Endothelial cell (in vitro differentiated cells): ENCODE results near the gene TMSB4X. TPM values are rescaled to one million over a fixed set of nuclear protein-coding genes. Genes with fewer than 3 reads are reported as not detected.
A peak's percentile ranks its signal among the peaks of the same experiment; 100 is the strongest.

Source experiments
- DNase-seq: peaks from one replicate; pipeline ENCODE4 v3.0.0; 2021; ENCODE audit warnings: low spot score
- H3K27ac Mint-ChIP-seq: one replicate; pipeline ENCODE4 v1.8.0; 2021; ENCODE audit warnings: mixed read lengths, inconsistent platforms; ENCODE audit not compliant: unreplicated experiment
- H3K27me3 Mint-ChIP-seq: one replicate; pipeline ENCODE4 v1.8.0; 2021; ENCODE audit warnings: mild to moderate bottlenecking, moderate library complexity, mixed read lengths, inconsistent platforms; ENCODE audit not compliant: unreplicated experiment
- H3K36me3 Mint-ChIP-seq: one replicate; pipeline ENCODE4 v1.8.0; 2021; ENCODE audit warnings: mild to moderate bottlenecking, low read depth, mixed read lengths, inconsistent platforms; ENCODE audit not compliant: unreplicated experiment
- H3K4me1 Mint-ChIP-seq: one replicate; pipeline ENCODE4 v1.8.0; 2021; ENCODE audit warnings: mild to moderate bottlenecking, mixed read lengths, inconsistent platforms; ENCODE audit not compliant: unreplicated experiment
- H3K4me3 Mint-ChIP-seq: one replicate; pipeline ENCODE4 v1.8.0; 2021; ENCODE audit warnings: mild to moderate bottlenecking, mixed read lengths, inconsistent platforms; ENCODE audit not compliant: unreplicated experiment
- H3K9me3 Mint-ChIP-seq: one replicate; pipeline ENCODE4 v1.8.0; 2021; ENCODE audit warnings: mixed read lengths, inconsistent platforms; ENCODE audit not compliant: unreplicated experiment
- long read RNA-seq: library from polyadenylated mRNA; unstranded; transcript quantifications from one replicate; pipeline ENCODE4 v2.0.0, GENCODE V29; 2020; ENCODE audit not compliant: unreplicated experiment
- total RNA-seq: library from RNA; stranded (reverse); fragmentation: NEBNext Ultra II Directional; extraction: Animal tissue kit (Norgen Biotek cat#: 25700); gene quantifications from one replicate; pipeline ENCODE4 v1.2.1, GENCODE V29; 2021; ENCODE audit not compliant: unreplicated experiment
- TF ChIP-seq, protein P1 (sequence below): fragments of 200-600 bp; sonication (generic); IDR thresholded peaks from one replicate; pipeline ENCODE4 v1.5.0; 2021; ENCODE audit warnings: antibody characterized with exemption; ENCODE audit not compliant: unreplicated experiment

Gene TMSB4X
- 3,201 TPM for total RNA-seq
- long read RNA-seq, transcript TMSB4X-204 (3 exons, 628 nt), result major isoform, 1,788 of 1,794 reads
- long read RNA-seq, partial matches to known transcripts, result 1 of 1,794 reads
- long read RNA-seq, other reads (novel, unspliced or antisense), result 0 of 1,794 reads

DNA sequence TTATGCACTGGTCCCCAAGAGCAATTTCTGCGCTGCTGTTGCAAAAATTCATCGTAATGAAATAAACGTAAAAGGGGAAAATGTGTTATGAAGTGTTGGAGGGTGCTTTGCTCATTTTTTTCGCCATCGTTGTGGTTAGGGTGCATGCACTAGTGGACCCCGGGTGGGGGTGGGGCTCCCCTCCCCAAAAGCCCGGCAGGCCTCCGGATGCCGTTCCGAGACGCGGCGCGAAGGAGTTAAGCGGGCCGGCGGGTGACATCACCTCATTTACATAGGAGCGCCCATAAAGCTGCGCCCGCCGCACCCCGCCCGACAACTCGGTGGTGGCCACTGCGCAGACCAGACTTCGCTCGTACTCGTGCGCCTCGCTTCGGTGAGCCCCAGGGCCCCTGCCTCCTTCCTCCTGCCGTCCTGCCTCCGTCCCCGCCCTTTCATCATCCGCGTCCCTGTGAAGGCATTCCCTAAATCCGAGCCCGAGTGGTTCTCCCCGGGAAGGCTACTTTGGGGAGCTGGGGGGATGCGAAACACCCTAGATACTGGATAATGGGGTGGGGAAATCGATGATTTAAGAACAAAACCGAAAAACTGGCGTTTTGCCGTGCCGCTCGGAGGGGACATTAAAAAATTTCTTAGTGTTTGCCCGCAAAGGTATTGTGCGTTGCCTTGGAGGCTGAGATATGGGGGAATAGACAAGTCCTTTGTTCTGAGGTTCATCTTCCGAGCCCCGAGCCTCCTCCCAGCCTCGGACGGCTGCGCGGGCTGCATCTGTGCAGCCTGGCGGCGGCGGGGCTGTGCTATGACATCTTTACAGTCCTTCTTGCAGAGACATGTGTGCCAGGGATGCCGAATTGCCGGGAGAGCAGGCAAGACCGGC is at the start of gene TMSB4X:
Gene TMSB4X (plus strand): TSS at position 315 of the 874 bp plus-strand sequence.
- H3K4me1 Mint-ChIP-seq, result peaks cover 34% of the 10 kb centered on the region
- peak within 1 kb of the TSS; percentile 96 for H3K27ac Mint-ChIP-seq
- H3K9me3 Mint-ChIP-seq, result no peaks in the 10 kb centered on the region
- H3K27me3 Mint-ChIP-seq, result peaks cover 3% of the 10 kb centered on the region
- peak within 1 kb of the TSS; percentile 96 for H3K4me3 Mint-ChIP-seq
- TF ChIP-seq, protein P1, sequence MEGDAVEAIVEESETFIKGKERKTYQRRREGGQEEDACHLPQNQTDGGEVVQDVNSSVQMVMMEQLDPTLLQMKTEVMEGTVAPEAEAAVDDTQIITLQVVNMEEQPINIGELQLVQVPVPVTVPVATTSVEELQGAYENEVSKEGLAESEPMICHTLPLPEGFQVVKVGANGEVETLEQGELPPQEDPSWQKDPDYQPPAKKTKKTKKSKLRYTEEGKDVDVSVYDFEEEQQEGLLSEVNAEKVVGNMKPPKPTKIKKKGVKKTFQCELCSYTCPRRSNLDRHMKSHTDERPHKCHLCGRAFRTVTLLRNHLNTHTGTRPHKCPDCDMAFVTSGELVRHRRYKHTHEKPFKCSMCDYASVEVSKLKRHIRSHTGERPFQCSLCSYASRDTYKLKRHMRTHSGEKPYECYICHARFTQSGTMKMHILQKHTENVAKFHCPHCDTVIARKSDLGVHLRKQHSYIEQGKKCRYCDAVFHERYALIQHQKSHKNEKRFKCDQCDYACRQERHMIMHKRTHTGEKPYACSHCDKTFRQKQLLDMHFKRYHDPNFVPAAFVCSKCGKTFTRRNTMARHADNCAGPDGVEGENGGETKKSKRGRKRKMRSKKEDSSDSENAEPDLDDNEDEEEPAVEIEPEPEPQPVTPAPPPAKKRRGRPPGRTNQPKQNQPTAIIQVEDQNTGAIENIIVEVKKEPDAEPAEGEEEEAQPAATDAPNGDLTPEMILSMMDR, result no peak
- peak; percentile 78 for DNase-seq
- H3K36me3 Mint-ChIP-seq, result peaks cover 17% of the 10 kb centered on the region

DNA sequence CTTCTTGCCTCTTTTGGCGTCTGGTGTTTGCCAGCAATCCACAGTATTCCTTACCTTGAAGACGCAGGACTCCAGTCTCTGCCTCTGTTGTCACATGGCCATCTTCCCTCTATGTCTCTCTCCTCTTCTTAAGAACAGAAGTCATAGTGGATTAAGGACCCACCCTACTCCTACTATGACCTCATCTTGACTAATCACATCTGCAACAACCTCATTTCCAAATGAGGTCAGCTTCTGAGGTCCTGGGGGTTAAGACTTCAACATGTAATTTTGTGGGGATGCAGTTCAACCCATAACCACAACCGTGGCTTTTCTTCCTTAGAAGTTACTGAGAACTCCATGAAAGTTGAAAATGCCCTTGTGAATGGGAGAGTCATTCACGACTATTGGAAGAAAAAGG is 45.2 kb upstream of the TMSB4X start:
- no peak for DNase-seq
- Mint-ChIP-seq H3K27ac (no peak overlapping the region), H3K36me3 (no peaks in the 10 kb centered on the region), H3K4me1 (no peaks in the 10 kb centered on the region), H3K9me3 (no peaks in the 10 kb centered on the region), H3K4me3 (no peak overlapping the region), H3K27me3 (no peaks in the 10 kb centered on the region)
- TF ChIP-seq, protein P1, result no peak

DNA sequence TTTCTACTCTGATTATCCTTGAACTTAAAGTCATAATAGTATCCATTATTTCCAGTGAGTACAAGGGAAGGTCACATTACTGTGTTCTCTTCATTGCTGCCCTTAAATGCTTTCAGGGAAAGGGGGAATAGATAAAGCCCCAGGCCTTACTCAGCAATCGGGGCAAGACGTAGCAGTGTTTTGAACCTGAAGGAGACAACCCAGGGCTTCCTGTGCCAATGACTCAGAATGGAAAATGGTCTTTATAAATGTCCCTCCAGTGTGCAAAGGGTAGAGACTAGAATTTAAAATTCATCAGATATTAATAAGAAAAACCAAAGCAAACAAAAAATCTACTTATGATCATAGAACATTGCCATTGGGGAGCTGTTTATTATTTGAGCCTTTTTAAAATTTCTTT is 44.8 kb upstream of the TMSB4X start:
- Mint-ChIP-seq H3K9me3 (no peaks in the 10 kb centered on the region), H3K27ac (no peak overlapping the region), H3K4me1 (no peaks in the 10 kb centered on the region), H3K4me3 (no peak overlapping the region), H3K36me3 (no peaks in the 10 kb centered on the region), H3K27me3 (no peaks in the 10 kb centered on the region)
- DNase-seq, result no peak
- TF ChIP-seq, protein P1, result no peak

DNA sequence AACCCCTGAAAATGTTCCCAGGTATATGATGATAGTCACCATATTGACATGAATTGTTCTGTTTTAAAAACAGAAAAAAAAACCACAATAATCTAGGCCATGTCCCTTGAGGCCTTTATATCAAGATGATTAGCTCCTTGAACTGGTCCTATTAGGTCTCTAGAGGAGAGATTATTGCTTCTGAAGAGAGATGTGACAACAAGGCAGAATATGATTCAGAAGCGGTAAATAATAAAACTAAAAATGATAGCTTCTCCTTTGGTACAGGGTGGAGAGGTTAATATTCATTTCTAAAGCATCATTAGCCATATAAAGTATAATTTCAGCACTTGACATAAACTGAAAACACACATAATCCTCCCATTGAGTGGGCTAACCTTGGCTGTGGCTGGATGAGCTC is 42.7 kb upstream of the TMSB4X start:
- Mint-ChIP-seq H3K27ac (no peak overlapping the region), H3K27me3 (no peaks in the 10 kb centered on the region), H3K4me3 (no peak overlapping the region), H3K9me3 (no peaks in the 10 kb centered on the region), H3K36me3 (no peaks in the 10 kb centered on the region), H3K4me1 (no peaks in the 10 kb centered on the region)
- TF ChIP-seq, protein P1, result no peak
- no peak for DNase-seq

DNA sequence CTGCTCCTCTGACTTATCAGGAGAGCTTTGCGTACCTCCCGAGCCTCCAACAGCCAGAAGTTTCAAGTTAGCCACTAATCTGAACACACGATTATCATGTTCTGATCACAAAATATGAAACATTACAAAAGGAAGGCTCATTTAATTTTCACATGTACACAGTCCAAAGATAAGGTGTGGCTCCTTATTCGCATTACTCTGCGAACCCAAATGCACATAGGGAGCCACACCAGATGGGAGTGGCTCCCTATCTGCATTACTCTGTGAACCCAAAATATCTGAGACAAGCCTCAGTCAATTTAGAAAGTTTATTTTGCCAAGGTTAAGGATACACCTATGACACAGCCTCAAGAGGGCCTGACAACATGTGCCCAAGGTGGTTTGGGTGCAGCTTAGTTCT is 40.1 kb upstream of the TMSB4X start:
- TF ChIP-seq, protein P1, result no peak
- no peak overlapping the region for H3K4me3 Mint-ChIP-seq
- H3K36me3 Mint-ChIP-seq, result no peaks in the 10 kb centered on the region
- no peak overlapping the region for H3K27ac Mint-ChIP-seq
- no peaks in the 10 kb centered on the region for H3K27me3 Mint-ChIP-seq
- H3K9me3 Mint-ChIP-seq, result no peaks in the 10 kb centered on the region
- no peaks in the 10 kb centered on the region for H3K4me1 Mint-ChIP-seq
- DNase-seq, result no peak
